Lower leg skin (tissue), 4 donors: ENCODE data around the gene MRPL9. TPM values are rescaled to one million over a fixed set of nuclear protein-coding genes. Genes with fewer than 3 reads are reported as not detected.

ENCODE experiments used
- DNase-seq, 2 donors: peaks; one replicate each; pipeline ENCODE4 v3.0.0-alpha.2; 2019; ENCODE audit warnings: low spot score in 2 of 2
- H3K4me3 ChIP-seq: fragments of 200-600 bp; sonication (generic); 2 replicates; pipeline ENCODE4 v1.5.1; 2017; ENCODE audit warnings: mild to moderate bottlenecking, low read depth; ENCODE audit not compliant: poor library complexity, severe bottlenecking
- CTCF ChIP-seq, 3 donors: fragments of 450-650 bp; IDR thresholded peaks; one replicate each; pipeline ENCODE4 v1.5.1; 2016; ENCODE audit warnings: antibody characterized with exemption in 3 of 3, mild to moderate bottlenecking in 3 of 3, moderate library complexity in 2 of 3
- POLR2A ChIP-seq, 2 donors: fragments of 450-650 bp; IDR thresholded peaks; one replicate each; pipeline ENCODE4 v1.6.1; 2016 to 2017; ENCODE audit warnings: antibody characterized with exemption in 2 of 2, mild to moderate bottlenecking in 1 of 2, moderate library complexity in 1 of 2
- WGBS, 2 donors: methylation state at CpG; one replicate each; pipeline ENCODE4 v1.1.5; 2018; 5-methylcytosine and 5-hydroxymethylcytosine counted together
- intact Hi-C: fragments of 100-400 bp; cut with DNase I; formaldehyde crosslinking; loops from one replicate; pipeline ENCODE4 v1.15.0; 2023; ENCODE audit warnings: low total_unique reads
- total RNA-seq, 4 donors: library from RNA; depleted of rRNA; stranded (reverse); fragments of >200 nt; gene quantifications; one replicate each; pipeline ENCODE4 v1.1.0, GENCODE V29; 2016

Gene MRPL9
- total RNA-seq, 4 donors from 2014 or later: 48.8 to 112 (median 66.4) TPM

- H3K4me3 ChIP-seq: no peak overlapping the region
- intact Hi-C loops: no loop called here
- DNase-seq: no peak
- 81 to 84% methylated on average over 4 of the region's 4 CpGs for WGBS, 2 donors
- no peak for TF ChIP-seq POLR2A (IDR thresholded peaks at IDR 0.05)
- no peak for TF ChIP-seq CTCF (IDR thresholded peaks at IDR 0.05)
Measured at GRCh38 chr1:151718666-151719065, 44.6 kb downstream of the MRPL9 start.

GRCh38 chr1:151718011-151718431, 45.3 kb downstream of the MRPL9 start:
- intact Hi-C loops: no loop called here
- TF ChIP-seq POLR2A (IDR thresholded peaks at IDR 0.05) (no peak), CTCF (IDR thresholded peaks at IDR 0.05) (no peak)
- 40 to 52% methylated on average over 4 of the region's 4 CpGs for WGBS, 2 donors
- no peak overlapping the region for H3K4me3 ChIP-seq
- DNase-seq: no peak

- intact Hi-C loops: no loop called here
- no peak within 1 kb of the TSS for H3K4me3 ChIP-seq
- 12 to 13% methylated on average over 27 of the region's 27 CpGs for WGBS, 2 donors
- DNase-seq: no peak
- TF ChIP-seq POLR2A (IDR thresholded peaks at IDR 0.05) (no peak), CTCF (IDR thresholded peaks at IDR 0.05) (no peak)
Measured at GRCh38 chr1:151716771-151717631, 46.3 kb downstream of the MRPL9 start, which contains the start of gene CELF3. Gene CELF3, minus strand, starts transcription at chr1:151716803. Its CDS starts 783 bp downstream, at chr1:151716020.

- DNase-seq: no peak
- no peak overlapping the region for H3K4me3 ChIP-seq
- TF ChIP-seq CTCF (IDR thresholded peaks at IDR 0.05) (no peak), POLR2A (IDR thresholded peaks at IDR 0.05) (no peak)
- 10 to 18% methylated on average over 5 to 8 of the region's 11 CpGs for WGBS, 2 donors
- intact Hi-C loops: no loop called here
Measured at GRCh38 chr1:151716405-151716762, 46.9 kb downstream of the MRPL9 start.

GRCh38 chr1:151715726-151716404, 47.4 kb downstream of the MRPL9 start:
- no peak for DNase-seq
- no peak overlapping the region for H3K4me3 ChIP-seq
- TF ChIP-seq CTCF (IDR thresholded peaks at IDR 0.05) (no peak), POLR2A (IDR thresholded peaks at IDR 0.05) (no peak)
- 49 to 56% methylated on average over 17 of the region's 17 CpGs for WGBS, 2 donors
- intact Hi-C loops: no loop called here
